GM21423 (cell line): ENCODE measurements around the gene OR4K5.
"Not testable (repeated sequence)": the region's sequence is repeated elsewhere in the genome, so short reads cannot be mapped to it uniquely, and the experiment has no call there.

Experiments used
- ATAC-seq: cut with Tn5 transposase; IDR thresholded peaks from one replicate; pipeline ENCODE4 v1.9.1; 2021; ENCODE audit warnings: mild to moderate bottlenecking, moderate library complexity; ENCODE audit not compliant: unreplicated experiment

The OR4K5 gene, protein sequence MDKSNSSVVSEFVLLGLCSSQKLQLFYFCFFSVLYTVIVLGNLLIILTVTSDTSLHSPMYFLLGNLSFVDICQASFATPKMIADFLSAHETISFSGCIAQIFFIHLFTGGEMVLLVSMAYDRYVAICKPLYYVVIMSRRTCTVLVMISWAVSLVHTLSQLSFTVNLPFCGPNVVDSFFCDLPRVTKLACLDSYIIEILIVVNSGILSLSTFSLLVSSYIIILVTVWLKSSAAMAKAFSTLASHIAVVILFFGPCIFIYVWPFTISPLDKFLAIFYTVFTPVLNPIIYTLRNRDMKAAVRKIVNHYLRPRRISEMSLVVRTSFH

GRCh38 chr14:19920021-19920657 is at the start of gene OR4K5:
Gene OR4K5, plus strand, starts transcription at chr14:19920607. Its CDS starts 0 bp downstream, at chr14:19920607.
- ATAC-seq: no peak

DNA sequence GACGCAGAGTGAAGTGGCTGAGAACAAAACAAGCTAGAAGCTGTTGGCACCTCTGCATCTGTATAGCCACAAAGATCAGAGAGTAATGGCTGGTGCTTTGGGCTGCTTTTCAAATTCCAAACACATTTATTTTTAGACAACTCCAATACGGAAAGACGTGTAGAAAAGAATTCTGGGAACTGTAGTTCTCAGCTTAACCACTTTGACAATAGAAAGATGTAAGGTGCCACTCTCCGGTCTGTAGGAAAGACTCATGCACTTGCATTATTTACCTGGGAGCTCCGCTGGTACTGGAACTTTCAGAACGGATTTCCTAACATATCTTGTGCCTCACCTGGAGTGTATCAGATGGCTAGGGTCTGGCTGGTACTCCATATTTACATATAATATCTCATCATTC is 47.2 kb upstream of the OR4K5 start:
- ATAC-seq: no peak

DNA sequence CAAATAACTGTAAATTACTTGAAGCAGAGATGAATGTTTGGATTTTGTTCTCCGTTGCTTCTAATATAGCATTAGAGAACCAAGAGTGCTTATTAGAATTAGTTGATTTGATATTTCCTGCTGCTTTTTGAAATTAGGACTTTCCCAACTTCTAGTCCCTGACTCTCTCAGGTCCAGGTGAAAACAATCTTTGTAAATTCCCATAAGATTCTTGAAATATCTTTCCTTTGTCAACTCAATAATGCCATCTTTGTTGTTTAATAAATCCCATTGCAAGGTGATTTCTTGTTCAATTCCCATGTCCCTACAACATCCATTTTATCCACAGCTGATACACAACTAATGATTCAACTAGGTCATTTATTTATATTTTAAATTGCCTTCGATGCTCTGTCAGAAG is 45.6 kb upstream of the OR4K5 start, which contains the start of gene OR4K2:
Gene OR4K2, plus strand, starts transcription at position 301 of the 400 bp plus-strand sequence. CDS start 1,126 bp downstream, outside the sequence.
- no peak for ATAC-seq

DNA sequence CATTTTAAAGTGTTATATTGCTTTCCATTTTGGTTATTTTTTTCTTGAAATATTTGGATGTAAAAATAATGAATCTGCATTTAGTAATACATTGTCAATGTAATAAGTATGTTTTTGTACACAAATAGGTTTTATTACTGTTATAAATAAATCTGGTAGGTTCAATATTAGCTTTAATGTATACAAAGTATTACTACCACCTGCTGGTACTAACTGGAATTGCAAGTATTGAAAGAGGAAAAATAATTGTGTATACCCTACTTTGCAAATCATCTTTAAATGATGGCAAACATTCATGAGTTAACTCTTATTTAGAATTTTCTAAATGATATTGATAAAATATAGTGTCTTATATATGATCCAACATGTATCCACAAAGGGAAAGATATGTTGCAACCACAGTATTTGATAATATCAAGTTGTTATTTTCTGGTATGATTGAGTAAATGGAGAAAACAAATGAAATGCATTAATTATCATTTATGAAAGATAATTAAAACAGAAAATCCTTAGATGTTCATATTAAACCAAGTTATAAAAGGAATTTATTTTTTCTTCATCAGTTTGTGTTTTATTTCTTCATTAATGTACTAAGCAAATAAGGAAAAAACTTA is 42.3 kb upstream of the OR4K5 start:
- ATAC-seq: no peak

- no peak for ATAC-seq
These were observed 25.1 kb upstream of the OR4K5 start for GRCh38 chr14:19895282-19895681.

GRCh38 chr14:19900999-19901398 is 19.4 kb upstream of the OR4K5 start:
- ATAC-seq: no peak

DNA sequence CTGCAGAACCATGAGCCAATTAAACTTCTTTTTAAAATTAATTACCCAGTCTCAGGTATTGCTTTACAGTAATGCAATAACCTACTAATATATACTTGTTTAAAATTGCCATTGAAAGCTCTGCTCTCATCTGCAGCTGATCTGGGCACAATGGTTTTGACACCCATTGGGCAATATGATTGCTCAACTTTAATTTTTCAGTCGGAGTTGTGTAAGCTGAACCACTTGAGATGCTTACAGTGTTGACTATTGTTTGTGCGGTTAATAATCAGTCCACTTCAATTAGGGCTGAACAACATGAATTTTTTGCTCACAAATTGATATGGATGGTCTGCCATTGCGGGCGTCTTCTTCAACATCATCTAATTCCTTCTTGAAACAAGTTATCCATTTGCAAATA is 18.0 kb upstream of the OR4K5 start:
- no peak for ATAC-seq

- no peak for ATAC-seq
These were observed 13.7 kb upstream of the OR4K5 start for GRCh38 chr14:19906665-19907064.

DNA sequence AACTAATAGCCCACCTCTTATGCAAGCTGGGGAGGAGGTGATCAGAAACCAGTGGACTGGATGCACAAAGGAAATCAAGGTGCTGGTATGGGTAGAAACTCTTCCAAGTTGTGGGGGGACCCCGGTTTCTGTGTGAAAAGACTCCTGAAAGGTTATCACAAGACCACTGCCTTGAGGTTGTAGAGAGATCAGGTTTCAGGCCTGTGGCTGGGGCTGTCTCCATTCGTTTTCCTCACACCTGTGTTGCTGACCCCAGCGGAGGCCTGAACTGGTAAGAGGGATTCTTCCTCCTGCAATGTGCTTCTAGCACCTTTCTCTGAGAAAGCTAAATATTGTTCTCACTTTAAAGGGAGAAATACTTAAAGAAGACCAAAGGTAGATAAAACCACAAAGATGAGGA is 9.3 kb upstream of the OR4K5 start:
- no peak for ATAC-seq

- no peak for ATAC-seq
These were observed 3.2 kb upstream of the OR4K5 start for GRCh38 chr14:19917243-19917642.

DNA sequence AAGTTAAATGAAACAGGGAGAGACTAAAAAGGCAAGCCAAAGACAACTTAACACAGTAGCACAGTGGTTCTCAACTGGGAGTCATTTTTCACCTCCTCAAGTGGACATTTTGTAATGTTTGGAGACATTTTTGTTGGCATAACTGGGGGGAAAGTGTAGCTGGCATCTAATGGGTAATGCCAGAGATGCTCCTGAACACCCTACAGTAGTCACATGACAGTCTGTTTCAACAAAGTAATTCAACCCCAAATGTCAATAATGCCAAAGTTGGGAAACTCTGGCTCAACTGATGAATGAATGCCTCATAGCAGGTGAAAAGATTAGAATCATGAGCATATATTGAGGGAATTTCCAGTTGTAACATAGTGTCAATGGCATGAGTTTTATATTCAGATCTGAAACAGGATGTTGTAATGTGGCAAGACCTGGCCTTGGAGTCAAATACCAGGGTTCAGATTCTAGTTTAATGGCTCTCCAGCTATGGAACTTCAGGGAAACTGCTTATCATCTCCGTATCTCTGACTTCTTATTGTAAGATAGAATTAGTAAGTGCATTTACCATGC is 2.4 kb upstream of the OR4K5 start:
- no peak for ATAC-seq

DNA sequence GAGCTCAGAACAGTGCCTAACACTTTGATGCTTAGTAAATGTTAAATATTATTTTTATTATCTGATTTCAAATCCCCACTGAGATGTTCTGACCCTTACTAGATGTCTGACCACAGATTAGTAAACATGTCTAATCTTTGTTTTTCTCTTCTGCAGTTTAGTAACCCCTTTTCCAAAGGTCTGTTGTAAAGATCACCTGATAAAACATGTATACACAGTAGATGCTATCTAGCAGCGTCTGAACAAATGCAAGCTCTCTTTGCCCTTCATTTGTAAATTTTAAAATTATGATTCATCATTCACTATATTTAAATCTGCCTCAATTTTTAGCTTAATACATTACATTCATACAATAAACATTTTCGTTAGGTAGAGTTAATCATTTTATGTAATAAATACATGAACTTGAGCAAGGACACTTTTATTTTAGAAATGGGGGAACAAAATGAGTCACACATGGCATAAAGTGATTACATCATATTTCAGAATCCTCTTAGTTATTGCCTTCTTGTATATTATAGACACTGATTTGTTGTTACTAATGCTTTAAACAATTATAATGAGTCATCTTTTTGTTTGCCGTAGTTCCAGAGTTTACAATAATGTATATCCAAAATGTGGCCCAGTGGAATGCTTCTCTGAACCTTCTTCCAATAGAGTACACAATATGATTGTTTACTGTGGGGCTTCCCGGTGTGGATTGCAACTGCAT is 1.7 kb upstream of the OR4K5 start:
- ATAC-seq: no peak

GRCh38 chr14:19930617-19931016 is 10.2 kb downstream of the OR4K5 start, which contains the start of gene OR4K1:
Gene OR4K1, plus strand, starts transcription at chr14:19930917. Its CDS starts 4,750 bp downstream, at chr14:19935667.
- ATAC-seq: no peak

DNA sequence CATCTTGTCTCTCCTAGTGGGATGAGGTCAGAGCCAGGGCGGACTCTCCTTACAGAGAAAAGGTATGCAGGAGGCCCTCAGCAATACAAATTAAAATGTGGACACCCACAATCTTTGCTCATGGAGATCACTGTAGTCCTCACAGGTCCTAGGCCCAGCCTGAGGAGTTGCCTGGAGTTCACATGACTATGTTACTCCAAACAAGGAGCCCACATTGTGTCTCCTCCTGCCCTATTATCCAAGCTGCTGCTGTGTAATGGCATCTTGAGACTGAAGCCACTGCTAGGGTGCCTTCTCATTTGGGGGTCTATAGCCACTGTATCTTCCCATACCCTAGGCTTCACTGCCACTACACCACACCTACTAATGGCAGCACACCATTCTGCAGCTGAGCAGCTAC is 21.3 kb downstream of the OR4K5 start:
- no peak for ATAC-seq

DNA sequence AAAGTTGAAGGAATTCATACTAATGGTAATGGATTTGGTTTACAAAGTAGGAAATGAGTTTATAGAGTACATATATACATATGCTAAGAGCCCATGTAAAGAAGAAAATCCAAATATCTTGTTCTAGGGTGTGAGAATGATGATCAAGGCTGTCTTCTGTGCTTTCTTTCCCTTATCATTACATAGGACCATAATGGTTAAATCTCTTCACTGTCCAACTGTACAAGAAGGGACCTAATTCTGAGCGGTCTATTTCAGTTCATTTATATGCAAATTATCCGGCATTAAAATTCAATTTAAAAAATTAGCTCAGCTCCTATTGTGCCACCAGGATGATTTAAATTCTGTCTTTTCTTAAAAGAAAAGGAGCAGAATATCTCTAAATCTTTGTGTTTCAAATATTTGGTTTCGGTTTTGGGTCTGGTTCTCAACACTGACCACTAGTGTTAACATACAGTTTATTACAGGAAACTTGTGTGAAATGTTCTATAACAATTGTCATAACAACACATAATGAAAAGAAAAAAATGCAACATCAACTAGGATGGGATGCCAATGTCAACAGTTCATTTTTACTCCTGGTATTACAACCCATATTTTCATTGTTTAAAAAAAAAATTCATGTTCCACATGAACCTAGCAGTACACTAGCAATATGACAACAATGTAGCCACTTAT is 27.1 kb downstream of the OR4K5 start:
- no peak for ATAC-seq

- ATAC-seq: no peak
These were observed 28.8 kb downstream of the OR4K5 start for GRCh38 chr14:19949218-19949617.

DNA sequence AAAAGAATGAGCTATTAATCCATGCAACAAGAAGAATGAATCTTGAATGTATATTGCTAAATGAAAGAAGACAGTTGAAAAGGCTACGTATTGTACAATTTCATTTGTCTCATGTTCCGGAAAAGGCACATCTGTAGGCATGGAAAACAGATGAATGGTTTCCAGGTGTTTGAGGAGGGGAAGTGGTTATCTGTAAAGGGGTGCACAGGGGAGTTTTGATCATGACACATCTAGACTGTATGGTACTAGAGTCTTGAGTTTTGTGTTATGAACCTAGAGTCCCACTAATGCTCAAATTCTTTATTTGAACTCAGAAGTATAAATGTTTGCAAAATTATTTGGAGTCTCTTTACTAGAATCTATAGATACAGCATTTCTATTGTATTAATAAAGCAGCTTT is 49.3 kb downstream of the OR4K5 start:
- ATAC-seq: not testable (repeated sequence)
